ENCODE measurements around the gene MACC1.

Gene MACC1

GRCh38 chr7:20246236-20246635, 29.1 kb upstream of the MACC1 start:
- no peaks in the 10 kb centered on the region for H3K9me3 ChIP-seq (ENCODE audit: low read length)
- no peak overlapping the region for H3K27ac ChIP-seq (ENCODE audit: low read depth, low read length, poor library complexity, severe bottlenecking)
- no peaks in the 10 kb centered on the region for H3K9me2 ChIP-seq (ENCODE audit: low read depth, low read length)
- no peaks in the 10 kb centered on the region for H3K36me3 ChIP-seq (ENCODE audit: insufficient read depth, low read length)
- TF ChIP-seq EZH2 (IDR thresholded peaks at IDR 0.05; ENCODE audit: borderline replicate concordance, low read length) (no peak), CTCF (IDR thresholded peaks at IDR 0.05; ENCODE audit: low read length) (no peak)
- no peak overlapping the region for H3K4me3 ChIP-seq (ENCODE audit: low read depth, low read length, poor library complexity, severe bottlenecking)
- H4K20me1 ChIP-seq (ENCODE audit: insufficient read depth, low read length) = no peaks in the 10 kb centered on the region
- no peaks in the 10 kb centered on the region for H3K27me3 ChIP-seq (ENCODE audit: insufficient read depth, low read length)
- no peak overlapping the region for H2AFZ ChIP-seq (ENCODE audit: low read length)
- no peaks in the 10 kb centered on the region for H3K79me2 ChIP-seq (ENCODE audit: insufficient read depth, low read length)
- no peak overlapping the region for H3K9ac ChIP-seq (ENCODE audit: low read length)
- H3K4me2 ChIP-seq (ENCODE audit: low read length) = no peak overlapping the region
- H3F3A ChIP-seq (ENCODE audit: insufficient read depth, low read length) = no peaks in the 10 kb centered on the region; the same call in 1 of the 2 replicates
- H3K4me1 ChIP-seq (ENCODE audit: insufficient read depth, low read length, severe bottlenecking) = peaks cover 36% of the 10 kb centered on the region

GRCh38 chr7:20244334-20245120, 27.3 kb upstream of the MACC1 start:
- Histone ChIP-seq H2AFZ (ENCODE audit: low read length) (no peak overlapping the region), H3K9me3 (ENCODE audit: low read length) (no peaks in the 10 kb centered on the region), H3K4me3 (ENCODE audit: low read depth, low read length, poor library complexity, severe bottlenecking) (no peak overlapping the region), H3K9ac (ENCODE audit: low read length) (no peak overlapping the region), H3K4me1 (ENCODE audit: insufficient read depth, low read length, severe bottlenecking) (peaks cover 44% of the 10 kb centered on the region), H3K4me2 (ENCODE audit: low read length) (no peak overlapping the region), H3K27me3 (ENCODE audit: insufficient read depth, low read length) (no peaks in the 10 kb centered on the region), H4K20me1 (ENCODE audit: insufficient read depth, low read length) (no peaks in the 10 kb centered on the region), H3K27ac (ENCODE audit: low read depth, low read length, poor library complexity, severe bottlenecking) (no peak overlapping the region), H3K79me2 (ENCODE audit: insufficient read depth, low read length) (no peaks in the 10 kb centered on the region), H3K9me2 (ENCODE audit: low read depth, low read length) (no peaks in the 10 kb centered on the region), H3F3A (ENCODE audit: insufficient read depth, low read length) (no peaks in the 10 kb centered on the region; the same call in 1 of the 2 replicates), H3K36me3 (ENCODE audit: insufficient read depth, low read length) (no peaks in the 10 kb centered on the region)
- no peak for TF ChIP-seq CTCF (IDR thresholded peaks at IDR 0.05; ENCODE audit: low read length)
- TF ChIP-seq EZH2 (IDR thresholded peaks at IDR 0.05; ENCODE audit: borderline replicate concordance, low read length) = no peak

- H3K4me3 ChIP-seq (ENCODE audit: low read depth, low read length, poor library complexity, severe bottlenecking) = no peak overlapping the region
- H3F3A ChIP-seq (ENCODE audit: insufficient read depth, low read length) = no peaks in the 10 kb centered on the region; the same call in 1 of the 2 replicates
- no peak for TF ChIP-seq EZH2 (IDR thresholded peaks at IDR 0.05; ENCODE audit: borderline replicate concordance, low read length)
- TF ChIP-seq CTCF (IDR thresholded peaks at IDR 0.05; ENCODE audit: low read length) = no peak
- H3K9ac ChIP-seq (ENCODE audit: low read length) = no peak overlapping the region
- peak overlapping the region; percentile 66 for H2AFZ ChIP-seq (ENCODE audit: low read length)
- no peaks in the 10 kb centered on the region for H3K9me2 ChIP-seq (ENCODE audit: low read depth, low read length)
- no peaks in the 10 kb centered on the region for H3K79me2 ChIP-seq (ENCODE audit: insufficient read depth, low read length)
- no peaks in the 10 kb centered on the region for H4K20me1 ChIP-seq (ENCODE audit: insufficient read depth, low read length)
- H3K27me3 ChIP-seq (ENCODE audit: insufficient read depth, low read length) = no peaks in the 10 kb centered on the region
- no peaks in the 10 kb centered on the region for H3K36me3 ChIP-seq (ENCODE audit: insufficient read depth, low read length)
- no peaks in the 10 kb centered on the region for H3K9me3 ChIP-seq (ENCODE audit: low read length)
- peaks cover 53% of the 10 kb centered on the region for H3K4me1 ChIP-seq (ENCODE audit: insufficient read depth, low read length, severe bottlenecking)
- peak overlapping the region; percentile 9; the same call in 1 of the 2 replicates for H3K4me2 ChIP-seq (ENCODE audit: low read length)
- peak overlapping the region; percentile 54 for H3K27ac ChIP-seq (ENCODE audit: low read depth, low read length, poor library complexity, severe bottlenecking)
These were observed 24.7 kb upstream of the MACC1 start for GRCh38 chr7:20241911-20242261.

Measured in OCI-LY1 (cell line).